ENCODE results near the gene SEL1L3. TPM values are rescaled to one million over a fixed set of nuclear protein-coding genes. Genes with fewer than 3 reads are reported as not detected.

The SEL1L3 gene
- total RNA-seq, 4 donors from 2014 or later = 0.73 to 4.1 (median 2.2) TPM

- no peak for TF ChIP-seq POLR2A (IDR thresholded peaks at IDR 0.05)
- TF ChIP-seq CTCF (IDR thresholded peaks at IDR 0.05 in 4 of 5, conservative IDR thresholded peaks at IDR 0.05 in 1 of 5) = no peak
- in situ Hi-C loops (cut with MboI; ENCODE audit: low sequenced_read_pairs in 4 of 4) (no loop called here), intact Hi-C loops (cut with DNase I; ENCODE audit: low total_unique reads) (no loop called here)
- no peak for ATAC-seq
- H3K4me3 ChIP-seq = no peak overlapping the region
- H3K27me3 ChIP-seq = no peaks in the 10 kb centered on the region
- DNase-seq = no peak
- no peaks in the 10 kb centered on the region for H3K4me1 ChIP-seq
- no peaks in the 10 kb centered on the region for H3K9me3 ChIP-seq
- H3K36me3 ChIP-seq = no peaks in the 10 kb centered on the region
- no peak overlapping the region for H3K27ac ChIP-seq
Measured at GRCh38 chr4:25875281-25875745, 12.5 kb upstream of the SEL1L3 start.

GRCh38 chr4:25874655-25875054 lies 11.9 kb upstream of the SEL1L3 start:
- in situ Hi-C loops (cut with MboI; ENCODE audit: low sequenced_read_pairs in 4 of 4) (no loop called here), intact Hi-C loops (cut with DNase I; ENCODE audit: low total_unique reads) (no loop called here)
- H3K36me3 ChIP-seq = no peaks in the 10 kb centered on the region
- H3K9me3 ChIP-seq = no peaks in the 10 kb centered on the region
- no peak overlapping the region for H3K4me3 ChIP-seq
- DNase-seq (no peak), ATAC-seq (no peak)
- no peak overlapping the region for H3K27ac ChIP-seq
- no peaks in the 10 kb centered on the region for H3K4me1 ChIP-seq
- no peak for TF ChIP-seq POLR2A (IDR thresholded peaks at IDR 0.05)
- no peak for TF ChIP-seq CTCF (IDR thresholded peaks at IDR 0.05 in 4 of 5, conservative IDR thresholded peaks at IDR 0.05 in 1 of 5)
- H3K27me3 ChIP-seq = no peaks in the 10 kb centered on the region

- H3K27ac ChIP-seq = no peak overlapping the region
- no peaks in the 10 kb centered on the region for H3K36me3 ChIP-seq
- no peaks in the 10 kb centered on the region for H3K4me1 ChIP-seq
- no peaks in the 10 kb centered on the region for H3K27me3 ChIP-seq
- DNase-seq (no peak), ATAC-seq (no peak)
- intact Hi-C loops (cut with DNase I; ENCODE audit: low total_unique reads) = no loop called here
- H3K9me3 ChIP-seq = no peaks in the 10 kb centered on the region
- in situ Hi-C loops (cut with MboI; ENCODE audit: low sequenced_read_pairs in 4 of 4) = no loop called here
- TF ChIP-seq POLR2A (IDR thresholded peaks at IDR 0.05) (no peak), CTCF (IDR thresholded peaks at IDR 0.05 in 4 of 5, conservative IDR thresholded peaks at IDR 0.05 in 1 of 5) (no peak)
- no peak overlapping the region for H3K4me3 ChIP-seq
Measured at GRCh38 chr4:25873632-25874129, 10.9 kb upstream of the SEL1L3 start.

- H3K4me3 ChIP-seq = no peak overlapping the region
- no peak overlapping the region for H3K27ac ChIP-seq
- H3K27me3 ChIP-seq = no peaks in the 10 kb centered on the region
- no peaks in the 10 kb centered on the region for H3K36me3 ChIP-seq
- in situ Hi-C loops (cut with MboI; ENCODE audit: low sequenced_read_pairs in 4 of 4) = no loop called here
- no peaks in the 10 kb centered on the region for H3K4me1 ChIP-seq
- H3K9me3 ChIP-seq = no peaks in the 10 kb centered on the region
- DNase-seq = no peak
- ATAC-seq = no peak
- intact Hi-C loops (cut with DNase I; ENCODE audit: low total_unique reads) = no loop called here
- no peak for TF ChIP-seq POLR2A (IDR thresholded peaks at IDR 0.05)
- TF ChIP-seq CTCF (IDR thresholded peaks at IDR 0.05 in 4 of 5, conservative IDR thresholded peaks at IDR 0.05 in 1 of 5) = no peak
Measured at GRCh38 chr4:25872851-25873631, 10.3 kb upstream of the SEL1L3 start.

Data from gastrocnemius medialis (tissue), 4 donors.